Gastroesophageal sphincter (tissue), 4 donors: Measurements from ENCODE around the gene ST8SIA6. TPM values are rescaled to one million over a fixed set of nuclear protein-coding genes. Genes with fewer than 3 reads are reported as not detected.

Source experiments
- ATAC-seq: fragments of 150-250 bp; one replicate; pipeline ENCODE4 v1.9.1; 2016; ENCODE audit warnings: mild to moderate bottlenecking, moderate library complexity
- H3K27ac ChIP-seq, 4 donors: fragments of 200-600 bp; sonication (generic) in 3 of 4; 1 replicate in 3 of 4; 2 replicates in 1 of 4; pipeline ENCODE4 v1.5.1; 2016 to 2019
- H3K27me3 ChIP-seq: fragments of 200-600 bp; sonication (generic); one replicate; pipeline ENCODE4 v1.5.1; 2019
- H3K36me3 ChIP-seq, 2 donors: fragments of 200-600 bp; sonication (generic); one replicate each; pipeline ENCODE4 v1.5.1; 2019; ENCODE audit warnings: control low read depth in 1 of 2
- H3K4me1 ChIP-seq, 3 donors: fragments of 200-600 bp; sonication (generic); 1 replicate in 2 of 3; 2 replicates in 1 of 3; pipeline ENCODE4 v1.5.1; 2016 to 2019; ENCODE audit warnings: control low read depth in 2 of 3
- H3K4me3 ChIP-seq, 2 donors: fragments of 200-600 bp; sonication (generic); one replicate each; pipeline ENCODE4 v1.5.1; 2019; ENCODE audit warnings: mild to moderate bottlenecking in 1 of 2, moderate library complexity in 1 of 2
- H3K9me3 ChIP-seq, 3 donors: fragments of 200-600 bp; sonication (generic); one replicate each; pipeline ENCODE4 v1.5.1; 2017 to 2019; ENCODE audit warnings: control low read depth in 2 of 3
- EP300 ChIP-seq: sonication (generic); formaldehyde crosslinking; IDR thresholded peaks from one replicate; pipeline ENCODE4 v1.6.1; 2017; ENCODE audit warnings: antibody characterized with exemption, mild to moderate bottlenecking
- POLR2A ChIP-seq, 2 donors: fragments of 450-650 bp; IDR thresholded peaks; one replicate each; pipeline ENCODE4 v1.6.1; 2017; ENCODE audit warnings: antibody characterized with exemption in 2 of 2, mild to moderate bottlenecking in 2 of 2, moderate library complexity in 1 of 2
- POLR2AphosphoS5 ChIP-seq: sonication (generic); formaldehyde crosslinking; IDR thresholded peaks from one replicate; pipeline ENCODE4 v1.6.1; 2017; ENCODE audit warnings: antibody characterized with exemption
- WGBS, 2 donors: methylation state at CpG; one replicate each; pipeline ENCODE4 v1.1.5; 2018; ENCODE audit warnings: low coverage in 1 of 2; 5-methylcytosine and 5-hydroxymethylcytosine counted together
- total RNA-seq, 4 donors: library from RNA; depleted of rRNA; stranded (reverse); fragments of >200 nt; gene quantifications; one replicate each; pipeline ENCODE4 v1.1.0, GENCODE V29; 2016
- TF ChIP-seq, protein P1 (sequence below), 4 experiments: fragments of 200-600 bp in 2 of 4; fragments of 450-650 bp in 2 of 4; sonication (generic) in 1 of 4; IDR thresholded peaks; one replicate each; pipeline ENCODE4 v1.5.1; 2017 to 2019; ENCODE audit warnings: antibody characterized with exemption in 4 of 4, mild to moderate bottlenecking in 2 of 4, moderate library complexity in 2 of 4

The ST8SIA6 gene
- total RNA-seq, 4 donors from 2014 or later, result 1.5 to 1.9 TPM; not detected in 2

DNA sequence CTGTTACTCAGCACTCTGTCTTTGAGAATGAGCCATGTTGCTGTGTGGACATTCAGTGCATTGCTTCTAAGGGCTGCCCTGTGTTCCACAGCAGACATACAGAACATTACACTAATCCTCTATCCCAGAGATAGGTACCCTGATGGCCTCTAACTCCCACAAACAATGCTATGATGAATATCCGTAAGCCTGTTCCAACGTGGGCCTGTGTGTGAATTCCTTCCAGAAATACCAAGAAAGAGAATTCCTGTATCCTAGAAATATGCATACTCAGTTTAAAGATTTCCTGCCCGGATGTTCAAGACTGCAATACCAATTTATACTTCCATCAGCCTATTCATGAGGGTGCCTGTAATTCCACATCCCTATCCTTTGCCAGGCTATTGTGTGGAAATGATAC, 21.3 kb upstream of the ST8SIA6 start:
- ATAC-seq, result no peak

DNA sequence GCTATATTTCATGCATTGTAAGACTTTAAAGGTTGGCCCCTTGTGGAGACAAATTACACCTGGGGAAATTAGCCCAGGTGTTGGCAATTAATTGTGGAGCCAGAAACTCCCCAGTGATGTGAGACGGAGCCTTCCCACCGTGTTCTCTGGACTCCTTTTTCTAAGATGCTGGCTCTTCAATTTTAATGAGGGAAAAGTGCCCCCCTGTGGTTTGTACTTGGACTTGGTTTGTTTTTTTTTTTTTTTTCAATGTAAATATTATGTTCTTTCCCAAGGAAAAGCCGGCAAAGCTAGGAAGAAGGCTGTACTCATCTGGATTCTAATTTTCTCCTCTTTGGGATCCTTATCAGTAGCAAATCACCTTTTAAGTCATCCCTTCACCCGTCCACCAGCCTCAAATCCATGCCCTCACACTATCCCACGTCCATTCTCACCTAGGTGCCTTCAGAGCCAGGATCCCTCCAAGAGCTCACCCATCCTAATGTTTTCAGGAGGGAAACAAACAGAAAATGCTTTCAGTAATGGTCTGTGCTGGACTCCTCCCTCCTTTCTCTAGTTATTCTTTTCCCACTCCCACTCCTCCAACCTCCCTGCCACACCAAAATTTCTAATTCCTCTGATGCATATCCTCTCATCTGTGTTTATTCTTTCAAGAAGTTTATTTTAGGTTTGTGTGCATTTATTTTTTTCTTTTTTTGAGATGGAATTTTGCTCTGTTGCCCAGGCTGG, 20.4 kb upstream of the ST8SIA6 start:
- no peak for TF ChIP-seq POLR2AphosphoS5
- no peak for TF ChIP-seq EP300
- WGBS, 2 donors, result 13 to 29% methylated on average over 5 of the region's 5 CpGs
- no peaks in the 10 kb centered on the region for H3K4me1 ChIP-seq
- peaks cover 20% of the 10 kb centered on the region for H3K27me3 ChIP-seq
- no peak overlapping the region for H3K4me3 ChIP-seq
- no peak for ATAC-seq
- no peak overlapping the region for H3K27ac ChIP-seq
- H3K9me3 ChIP-seq, result no peaks in the 10 kb centered on the region
- H3K36me3 ChIP-seq, result no peaks in the 10 kb centered on the region

More for the DNA sequence above, 21.3 kb upstream of the ST8SIA6 start:
- Histone ChIP-seq H3K4me1 (no peaks in the 10 kb centered on the region), H3K36me3 (no peaks in the 10 kb centered on the region), H3K27me3 (peaks cover 13% of the 10 kb centered on the region), H3K9me3 (no peaks in the 10 kb centered on the region), H3K4me3 (no peak overlapping the region), H3K27ac (no peak overlapping the region)
- 58 to 83% methylated on average over 2 to 3 of the region's 3 CpGs for WGBS, 2 donors
- no peak for TF ChIP-seq POLR2A (IDR thresholded peaks at IDR 0.05)
- TF ChIP-seq, protein P1, sequence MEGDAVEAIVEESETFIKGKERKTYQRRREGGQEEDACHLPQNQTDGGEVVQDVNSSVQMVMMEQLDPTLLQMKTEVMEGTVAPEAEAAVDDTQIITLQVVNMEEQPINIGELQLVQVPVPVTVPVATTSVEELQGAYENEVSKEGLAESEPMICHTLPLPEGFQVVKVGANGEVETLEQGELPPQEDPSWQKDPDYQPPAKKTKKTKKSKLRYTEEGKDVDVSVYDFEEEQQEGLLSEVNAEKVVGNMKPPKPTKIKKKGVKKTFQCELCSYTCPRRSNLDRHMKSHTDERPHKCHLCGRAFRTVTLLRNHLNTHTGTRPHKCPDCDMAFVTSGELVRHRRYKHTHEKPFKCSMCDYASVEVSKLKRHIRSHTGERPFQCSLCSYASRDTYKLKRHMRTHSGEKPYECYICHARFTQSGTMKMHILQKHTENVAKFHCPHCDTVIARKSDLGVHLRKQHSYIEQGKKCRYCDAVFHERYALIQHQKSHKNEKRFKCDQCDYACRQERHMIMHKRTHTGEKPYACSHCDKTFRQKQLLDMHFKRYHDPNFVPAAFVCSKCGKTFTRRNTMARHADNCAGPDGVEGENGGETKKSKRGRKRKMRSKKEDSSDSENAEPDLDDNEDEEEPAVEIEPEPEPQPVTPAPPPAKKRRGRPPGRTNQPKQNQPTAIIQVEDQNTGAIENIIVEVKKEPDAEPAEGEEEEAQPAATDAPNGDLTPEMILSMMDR (IDR thresholded peaks at IDR 0.05), result no peak
- no peak for TF ChIP-seq EP300
- TF ChIP-seq POLR2AphosphoS5, result no peak

DNA sequence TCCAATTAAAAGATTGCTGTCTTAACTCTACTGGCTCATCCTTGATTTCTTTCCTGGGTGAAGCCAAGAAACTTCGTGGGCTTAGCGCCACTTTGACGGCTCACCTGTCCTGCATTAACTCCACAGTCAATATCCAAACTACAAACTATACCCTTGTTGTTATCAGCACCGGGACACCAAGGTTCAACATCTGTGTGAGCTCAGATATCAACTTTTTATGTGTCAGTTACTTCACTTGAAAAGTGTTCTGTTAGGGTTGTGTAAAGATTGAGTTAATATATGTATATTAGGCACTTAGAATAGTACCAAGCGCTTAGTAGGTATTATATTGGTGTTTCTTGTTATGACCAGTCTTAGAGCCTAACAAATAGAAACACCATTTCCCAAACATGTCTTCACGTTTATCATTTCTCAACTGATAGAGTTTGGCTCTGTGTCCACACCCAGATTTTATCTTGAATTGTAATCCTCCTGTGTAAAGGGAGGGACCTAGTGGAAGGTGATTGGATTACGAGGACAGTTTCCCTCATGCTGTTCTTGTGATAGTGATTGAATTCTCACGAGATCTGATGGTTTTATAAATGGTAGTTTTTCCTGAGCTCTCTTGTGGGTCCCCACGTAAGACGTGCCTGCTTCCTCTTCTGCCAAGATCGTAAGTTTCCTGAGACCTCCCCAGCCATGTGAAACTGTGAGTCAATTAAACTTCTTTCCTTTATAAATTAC, 19.0 kb upstream of the ST8SIA6 start:
- no peak for TF ChIP-seq POLR2AphosphoS5
- no peak for TF ChIP-seq EP300
- TF ChIP-seq POLR2A (IDR thresholded peaks at IDR 0.05), result no peak
- TF ChIP-seq, protein P1 (IDR thresholded peaks at IDR 0.05), result no peak
- Histone ChIP-seq H3K27me3 (peaks cover 23% of the 10 kb centered on the region), H3K36me3 (no peaks in the 10 kb centered on the region), H3K9me3 (no peaks in the 10 kb centered on the region), H3K4me3 (no peak overlapping the region), H3K4me1 (no peaks in the 10 kb centered on the region), H3K27ac (no peak overlapping the region)
- no peak for ATAC-seq
- 64 to 70% methylated on average over 11 of the region's 11 CpGs for WGBS, 2 donors

DNA sequence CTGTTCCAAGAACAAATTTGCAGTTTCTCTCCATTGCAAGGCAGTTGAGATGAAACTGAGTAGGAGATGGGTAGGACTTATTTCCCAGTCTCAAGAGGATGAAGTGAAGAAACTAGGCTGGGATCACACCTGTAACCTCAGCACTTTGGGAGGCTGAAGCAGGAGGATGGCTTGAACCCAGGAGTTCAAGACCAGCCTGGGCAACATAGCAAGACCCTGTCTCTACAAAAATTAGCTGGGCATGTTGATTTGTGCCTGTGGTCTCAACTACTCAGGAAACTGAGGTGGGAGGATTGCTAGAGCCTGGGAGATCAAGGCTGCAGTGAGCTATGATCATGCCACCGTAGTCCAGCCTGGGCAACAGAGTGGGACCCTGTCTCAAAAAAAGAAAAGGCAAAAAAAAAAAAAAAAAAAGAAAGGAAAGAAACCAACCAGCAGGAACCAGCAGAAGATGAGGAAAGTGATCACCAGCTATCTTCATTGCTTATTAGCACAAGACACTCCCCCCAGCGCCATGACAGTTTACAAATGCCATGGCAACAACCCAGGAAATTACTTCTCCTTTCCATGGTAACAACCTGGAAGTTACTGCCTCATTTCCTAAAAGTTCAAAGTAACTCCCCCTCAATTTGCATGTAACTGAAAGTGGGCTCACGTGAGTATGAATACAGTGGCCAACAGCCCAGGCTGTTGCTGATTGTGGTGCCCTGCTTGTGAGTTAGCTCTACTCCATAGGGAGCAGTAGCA, 18.3 kb upstream of the ST8SIA6 start:
- H3K4me3 ChIP-seq, result no peak overlapping the region

DNA sequence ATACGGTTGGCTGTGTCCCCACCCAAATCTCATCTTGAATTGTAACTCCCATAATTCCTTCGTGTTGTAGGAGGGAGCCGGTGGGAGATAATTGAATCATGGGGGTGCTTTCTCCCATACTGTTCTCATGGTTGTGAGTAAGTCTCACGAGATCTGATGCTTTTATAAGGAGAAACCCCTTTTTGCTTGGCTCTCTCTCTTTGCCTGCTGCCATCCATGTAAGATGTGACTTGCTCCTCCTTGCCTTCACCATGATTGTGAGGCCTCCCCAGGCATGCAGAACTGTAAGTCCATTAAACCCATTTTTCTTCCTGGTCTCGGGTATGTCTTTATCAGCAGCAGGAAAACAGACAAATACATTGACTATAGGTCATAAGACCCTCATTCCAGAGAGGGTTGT, 15.9 kb upstream of the ST8SIA6 start:
- peaks cover 19% of the 10 kb centered on the region for H3K27me3 ChIP-seq
- H3K4me3 ChIP-seq, result no peak overlapping the region
- TF ChIP-seq EP300, result no peak
- TF ChIP-seq, protein P1 (IDR thresholded peaks at IDR 0.05), result no peak
- no peak for TF ChIP-seq POLR2A (IDR thresholded peaks at IDR 0.05)
- TF ChIP-seq POLR2AphosphoS5, result no peak

More for the DNA sequence above, 18.3 kb upstream of the ST8SIA6 start:
- no peaks in the 10 kb centered on the region for H3K4me1 ChIP-seq
- H3K9me3 ChIP-seq, result no peaks in the 10 kb centered on the region
- TF ChIP-seq EP300, result no peak
- TF ChIP-seq, protein P1 (IDR thresholded peaks at IDR 0.05), result no peak
- no peak for TF ChIP-seq POLR2A (IDR thresholded peaks at IDR 0.05)
- no peak for TF ChIP-seq POLR2AphosphoS5
- 95 to 100% methylated on average over 2 to 3 of the region's 3 CpGs for WGBS, 2 donors
- H3K27ac ChIP-seq, result no peak overlapping the region
- no peak for ATAC-seq
- peaks cover 24% of the 10 kb centered on the region for H3K27me3 ChIP-seq
- H3K36me3 ChIP-seq, result no peaks in the 10 kb centered on the region

More for the DNA sequence above, 15.9 kb upstream of the ST8SIA6 start:
- WGBS, 2 donors, result 77 to 88% methylated on average over 4 to 5 of the region's 5 CpGs
- no peaks in the 10 kb centered on the region for H3K4me1 ChIP-seq
- H3K27ac ChIP-seq, result no peak overlapping the region
- no peaks in the 10 kb centered on the region for H3K36me3 ChIP-seq
- no peak for ATAC-seq
- no peaks in the 10 kb centered on the region for H3K9me3 ChIP-seq
